ENCODE measurements around the gene BRICD5.

Gene BRICD5

DNA sequence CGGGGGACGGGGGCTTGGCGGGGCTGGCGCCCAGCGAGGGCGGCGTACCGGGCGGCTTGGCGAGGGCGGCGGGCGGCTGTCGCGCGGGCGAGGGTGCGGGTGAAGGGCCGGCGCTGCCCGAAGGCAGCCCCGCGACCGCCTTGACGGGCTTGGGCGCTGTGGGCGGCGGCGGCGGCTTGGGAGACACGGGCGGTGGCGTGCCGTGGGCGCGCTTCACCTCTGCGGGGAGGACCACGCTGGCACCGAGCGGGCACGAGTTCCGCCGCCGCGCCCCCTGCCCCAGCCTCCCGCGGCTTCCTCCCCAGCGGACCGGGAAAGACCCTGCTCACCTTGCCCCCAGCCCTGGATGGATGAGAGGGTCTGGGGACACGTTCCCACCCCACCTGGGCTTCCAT, 31.6 kb downstream of the BRICD5 start:
- no peak for DNase-seq

- peak; percentile 58 for DNase-seq
Measured at GRCh38 chr16:2178321-2179106, 32.1 kb downstream of the BRICD5 start.

DNA sequence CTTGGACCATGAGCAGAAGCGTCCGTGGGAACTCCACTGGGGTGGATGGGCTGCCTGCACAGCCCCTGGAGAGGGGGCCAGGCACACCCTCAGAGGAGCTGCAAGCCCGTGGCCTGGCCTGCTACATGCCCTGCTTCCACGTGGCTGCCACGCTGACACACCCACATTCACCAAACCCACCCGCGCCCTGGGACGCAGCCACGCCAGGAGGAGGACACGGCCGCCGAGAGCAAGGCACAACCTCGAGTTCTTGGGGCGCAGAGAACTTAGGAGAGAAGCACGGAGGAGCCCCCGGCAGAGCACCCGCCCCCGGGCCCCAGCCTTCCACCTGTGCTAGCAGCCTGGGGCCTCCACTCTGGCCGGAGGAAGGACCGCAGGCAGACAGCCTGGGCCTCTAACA, 33.1 kb downstream of the BRICD5 start:
- no peak for DNase-seq

GRCh38 chr16:2177101-2177500, 33.6 kb downstream of the BRICD5 start:
- no peak for DNase-seq

DNA sequence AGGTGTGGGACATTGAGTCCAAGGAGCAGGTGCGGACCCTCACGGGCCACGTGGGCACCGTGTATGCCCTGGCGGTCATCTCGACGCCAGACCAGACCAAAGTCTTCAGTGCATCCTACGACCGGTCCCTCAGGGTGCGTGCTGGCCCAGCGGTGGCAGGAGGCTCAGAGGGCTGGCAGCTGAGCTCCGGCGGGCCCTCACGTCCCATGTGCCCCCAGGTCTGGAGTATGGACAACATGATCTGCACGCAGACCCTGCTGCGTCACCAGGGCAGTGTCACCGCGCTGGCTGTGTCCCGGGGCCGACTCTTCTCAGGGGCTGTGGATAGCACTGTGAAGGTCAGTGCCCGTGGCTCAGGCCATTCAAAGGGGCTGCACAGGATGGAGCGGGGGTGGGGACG, 34.6 kb downstream of the BRICD5 start:
- no peak for DNase-seq

DNA sequence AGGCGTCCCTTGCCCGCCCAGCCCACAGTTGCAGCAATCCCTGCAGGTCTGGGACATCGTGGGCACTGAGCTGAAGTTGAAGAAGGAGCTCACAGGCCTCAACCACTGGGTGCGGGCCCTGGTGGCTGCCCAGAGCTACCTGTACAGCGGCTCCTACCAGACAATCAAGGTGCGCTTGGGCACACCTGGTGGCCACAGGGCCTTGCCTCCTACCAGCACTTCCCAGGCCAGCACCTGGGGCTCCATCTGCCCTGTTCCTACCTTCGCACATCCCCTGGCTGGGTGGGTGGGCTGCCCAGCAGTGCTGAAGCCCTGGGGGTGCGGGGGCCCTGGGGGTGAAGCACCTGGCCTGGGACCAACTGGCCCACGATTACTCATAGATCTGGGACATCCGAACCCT, 35.2 kb downstream of the BRICD5 start:
- DNase-seq = no peak

GRCh38 chr16:2174396-2175131, 36.1 kb downstream of the BRICD5 start:
- DNase-seq = no peak

GRCh38 chr16:2173916-2174315, 36.7 kb downstream of the BRICD5 start:
- DNase-seq = no peak

- DNase-seq = no peak
Measured at GRCh38 chr16:2173366-2173765, 37.3 kb downstream of the BRICD5 start.

DNA sequence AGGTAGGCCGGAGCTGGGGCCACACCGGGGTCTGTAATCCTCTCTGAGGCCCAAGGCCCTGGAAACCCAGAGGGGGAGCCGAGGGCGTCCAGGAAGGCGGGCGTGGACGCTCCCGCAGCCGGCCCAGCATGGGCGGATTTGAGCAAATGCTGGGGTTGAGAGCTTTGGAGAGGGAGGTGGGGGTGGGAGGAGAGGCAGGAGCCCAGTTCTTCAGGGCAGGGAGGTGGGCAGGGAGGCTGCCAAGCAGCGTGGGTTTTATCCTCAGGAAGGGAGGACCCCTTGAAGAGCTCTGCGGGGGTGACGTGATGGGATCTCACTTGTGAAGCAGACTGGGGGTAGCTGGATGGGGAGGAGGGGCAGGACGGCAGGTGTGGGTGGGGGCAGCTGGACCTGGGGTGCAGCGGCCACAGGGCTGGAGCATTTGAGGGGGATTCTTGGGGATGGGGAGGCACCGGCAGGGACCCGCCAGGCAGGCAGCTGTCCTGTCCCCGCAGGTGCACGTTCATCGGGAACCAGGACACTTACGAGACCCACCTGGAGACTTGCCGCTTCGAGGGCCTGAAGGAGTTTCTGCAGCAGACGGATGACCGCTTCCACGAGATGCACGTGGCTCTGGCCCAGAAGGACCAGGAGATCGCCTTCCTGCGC, 37.9 kb downstream of the BRICD5 start:
- no peak for DNase-seq

DNA sequence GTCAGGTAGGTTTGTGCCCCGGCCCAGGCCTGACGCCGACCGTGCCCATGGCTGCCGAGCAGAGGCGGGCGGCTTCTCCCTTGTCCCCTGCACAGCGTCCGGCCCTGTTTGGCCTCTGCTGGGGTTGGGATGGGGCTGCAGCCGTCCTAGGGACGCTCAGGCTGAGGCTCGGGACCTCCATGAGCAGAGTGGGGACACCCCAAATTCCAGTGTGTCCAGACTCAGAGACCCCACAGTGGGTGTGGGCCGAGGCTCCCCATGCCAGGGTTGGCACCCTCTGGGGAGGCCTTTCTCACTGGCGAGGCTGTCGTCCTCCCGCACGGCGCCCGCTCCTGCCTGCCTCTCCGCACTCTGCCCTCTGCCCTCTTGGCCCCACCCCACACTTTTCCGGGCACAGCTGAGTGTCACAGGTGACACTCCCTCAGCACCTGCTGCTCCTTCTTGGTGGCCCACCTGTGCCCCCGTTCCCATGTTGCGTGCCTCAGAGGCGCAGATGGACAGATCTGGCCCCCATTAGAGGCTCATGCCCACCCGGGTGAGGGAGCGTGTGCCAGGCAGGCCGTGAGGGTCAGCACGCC, 39.0 kb downstream of the BRICD5 start:
- no peak for DNase-seq

- no peak for DNase-seq
Measured at GRCh38 chr16:2170587-2171435, 39.9 kb downstream of the BRICD5 start.

- no peak for DNase-seq
Measured at GRCh38 chr16:2170080-2170479, 40.6 kb downstream of the BRICD5 start.

DNA sequence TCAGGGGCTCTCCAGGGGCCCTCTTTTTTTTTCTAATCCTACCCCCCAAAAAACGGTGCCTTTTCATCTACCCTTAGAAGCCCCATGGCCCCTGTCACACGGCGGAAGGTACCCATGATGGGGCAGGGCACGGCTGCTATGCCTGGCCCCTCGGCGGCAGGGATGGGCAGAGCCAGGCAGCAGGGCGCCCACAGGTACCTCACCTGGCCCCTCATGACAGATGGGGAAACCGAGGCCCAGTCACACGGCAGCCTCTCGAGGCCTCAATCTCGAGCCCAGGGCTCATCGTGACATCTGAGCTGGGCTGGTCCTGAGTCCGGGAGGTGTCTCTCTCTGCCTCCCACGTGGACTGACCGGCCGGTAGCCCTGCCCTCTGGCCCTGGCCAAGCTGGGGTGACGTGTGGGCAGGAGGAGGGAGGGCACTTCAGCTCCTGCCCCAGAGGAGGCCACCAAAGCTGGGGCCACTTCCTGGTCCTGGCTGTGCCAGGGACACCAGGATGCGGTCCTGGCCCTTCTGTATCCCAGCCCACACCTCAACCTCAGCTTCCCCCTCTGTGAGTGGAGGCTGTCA, 43.5 kb downstream of the BRICD5 start:
- no peak for DNase-seq

- no peak for DNase-seq
Measured at GRCh38 chr16:2166263-2167067, 44.2 kb downstream of the BRICD5 start.

DNA sequence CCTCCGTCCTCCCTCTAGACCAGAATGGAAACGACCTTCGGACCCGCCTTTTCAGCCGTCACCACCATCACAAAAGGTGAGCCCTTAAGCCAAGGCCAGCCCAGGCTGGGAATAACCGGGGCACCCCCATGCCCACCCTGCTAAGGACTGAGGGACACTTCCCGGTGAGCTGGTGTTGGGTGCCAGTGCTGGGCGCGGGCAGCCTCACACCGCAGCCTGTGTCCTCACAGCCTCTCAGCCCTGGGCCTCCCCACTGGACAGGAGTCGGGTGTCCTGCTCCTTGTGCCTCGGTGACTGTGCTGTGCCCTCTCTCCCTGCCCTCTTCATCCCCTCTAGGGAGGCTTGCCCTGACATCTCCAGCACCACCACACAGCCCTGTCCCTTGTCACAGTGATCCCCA, 44.8 kb downstream of the BRICD5 start:
- DNase-seq = no peak

GRCh38 chr16:2163211-2163881, 47.3 kb downstream of the BRICD5 start:
- no peak for DNase-seq

DNA sequence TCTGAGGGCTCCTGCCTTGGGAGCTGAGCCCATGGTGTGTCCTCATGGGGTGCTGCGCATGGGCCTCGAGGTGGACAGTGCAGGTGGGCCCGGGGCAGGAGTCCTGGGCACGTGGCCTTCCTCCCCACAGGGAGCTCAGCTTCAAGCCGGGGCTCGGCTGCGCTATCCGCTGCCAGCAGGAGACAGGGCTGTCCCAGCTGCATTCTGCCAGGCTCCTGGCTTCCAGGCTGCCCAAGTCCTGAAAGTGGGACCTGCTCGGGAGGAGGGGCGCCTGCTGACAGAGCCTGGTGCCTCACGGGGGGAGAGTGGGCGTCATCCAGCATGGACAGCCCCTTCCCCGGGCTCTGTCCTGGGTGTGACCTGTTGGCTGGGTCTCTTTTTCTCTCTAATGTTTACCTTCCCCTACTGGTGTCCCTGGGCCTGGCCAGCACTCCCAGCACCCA, 48.0 kb downstream of the BRICD5 start:
- no peak for DNase-seq

- no peak for DNase-seq
Measured at GRCh38 chr16:2161911-2162310, 48.8 kb downstream of the BRICD5 start.

DNA sequence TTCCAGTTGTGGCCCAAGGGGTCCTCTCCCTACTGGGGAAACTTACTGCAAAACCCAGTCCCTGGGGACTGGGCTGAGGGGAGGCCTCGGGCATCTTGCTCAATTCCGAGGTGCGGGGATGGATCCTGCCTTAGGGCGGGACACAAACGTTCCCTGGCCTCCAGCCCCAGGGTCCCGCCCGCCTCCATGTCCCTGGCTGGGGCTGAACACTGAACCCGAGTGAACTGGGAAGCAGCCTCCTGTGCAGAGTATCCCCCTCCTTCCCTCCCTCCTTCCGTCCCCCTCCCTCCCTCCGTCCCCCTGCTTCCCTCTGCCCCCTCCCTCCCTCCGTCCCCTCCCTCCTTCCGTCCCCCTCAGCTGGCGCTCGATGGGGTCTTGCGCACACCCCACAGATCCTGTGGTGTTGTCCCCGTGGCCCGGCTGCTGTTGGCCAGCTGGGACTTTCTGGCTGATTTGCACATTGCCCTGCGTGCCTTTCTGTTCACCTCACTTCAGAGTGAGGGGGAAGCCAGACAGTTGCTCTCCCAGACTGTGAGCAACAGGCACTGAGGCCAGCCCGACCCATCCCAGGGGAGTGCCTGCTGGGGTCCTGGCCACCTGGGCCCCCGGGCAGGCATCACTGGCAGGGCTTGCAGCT, 49.6 kb downstream of the BRICD5 start:
- DNase-seq = no peak

Data from 8988T (cell line).